ENCODE data around the gene ABI3BP. TPM values are rescaled to one million over a fixed set of nuclear protein-coding genes. Genes with fewer than 3 reads are reported as not detected.

The ABI3BP gene
- total and polyA plus RNA-seq, 4 donors: 5.4 to 49.5 (median 39.3) TPM

GRCh38 chr3:100879195-100879810, 113.9 kb downstream of the ABI3BP start:
- Histone ChIP-seq H3K4me3 (ENCODE audit: low read depth, low read length) (no peak overlapping the region), H3K36me3 (ENCODE audit: control insufficient read depth, insufficient read depth, low read length) (no peaks in the 10 kb centered on the region), H3K9me3 (ENCODE audit: control insufficient read depth, insufficient read depth, low read length) (no peaks in the 10 kb centered on the region), H3K27me3 (ENCODE audit: control insufficient read depth, insufficient read depth, low read length) (no peaks in the 10 kb centered on the region), H3K27ac (ENCODE audit: low read depth, low read length) (no peak overlapping the region), H3K4me1 (ENCODE audit: control insufficient read depth, insufficient read depth, low read length) (peaks cover 3% of the 10 kb centered on the region)
- 40% methylated on average over 2 of the region's 4 CpGs for whole genome bisulfite sequencing (ENCODE audit: insufficient coverage)
- DNase-seq (ENCODE audit: low read depth in 4 of 6, low spot score in 6 of 6): peak in 2 of 6 donors; percentile 20 to 45

GRCh38 chr3:100877286-100877685, 115.9 kb downstream of the ABI3BP start:
- Histone ChIP-seq H3K4me3 (ENCODE audit: low read depth, low read length) (no peak overlapping the region), H3K36me3 (ENCODE audit: control insufficient read depth, insufficient read depth, low read length) (no peaks in the 10 kb centered on the region), H3K27me3 (ENCODE audit: control insufficient read depth, insufficient read depth, low read length) (no peaks in the 10 kb centered on the region), H3K9me3 (ENCODE audit: control insufficient read depth, insufficient read depth, low read length) (no peaks in the 10 kb centered on the region), H3K4me1 (ENCODE audit: control insufficient read depth, insufficient read depth, low read length) (peaks cover 3% of the 10 kb centered on the region), H3K27ac (ENCODE audit: low read depth, low read length) (no peak overlapping the region)
- 94% methylated on average over 1 of the region's 2 CpGs for WGBS (ENCODE audit: insufficient coverage)
- DNase-seq (ENCODE audit: low read depth in 4 of 6, low spot score in 6 of 6): no peak

GRCh38 chr3:100875239-100875638, 118.0 kb downstream of the ABI3BP start:
- H3K27me3 ChIP-seq (ENCODE audit: control insufficient read depth, insufficient read depth, low read length): no peaks in the 10 kb centered on the region
- peak in 3 of 6 donors; percentile 25 to 72 (median 72) for DNase-seq (ENCODE audit: low read depth in 4 of 6, low spot score in 6 of 6)
- peaks cover 3% of the 10 kb centered on the region for H3K4me1 ChIP-seq (ENCODE audit: control insufficient read depth, insufficient read depth, low read length)
- no peaks in the 10 kb centered on the region for H3K9me3 ChIP-seq (ENCODE audit: control insufficient read depth, insufficient read depth, low read length)
- no peak overlapping the region for H3K4me3 ChIP-seq (ENCODE audit: low read depth, low read length)
- WGBS (ENCODE audit: insufficient coverage): 30% methylated on average over 3 of the region's 5 CpGs
- peak overlapping the region; percentile 6 for H3K27ac ChIP-seq (ENCODE audit: low read depth, low read length)
- H3K36me3 ChIP-seq (ENCODE audit: control insufficient read depth, insufficient read depth, low read length): no peaks in the 10 kb centered on the region

- H3K27ac ChIP-seq (ENCODE audit: low read depth, low read length): no peak overlapping the region
- H3K4me3 ChIP-seq (ENCODE audit: low read depth, low read length): no peak overlapping the region
- H3K9me3 ChIP-seq (ENCODE audit: control insufficient read depth, insufficient read depth, low read length): no peaks in the 10 kb centered on the region
- no peaks in the 10 kb centered on the region for H3K4me1 ChIP-seq (ENCODE audit: control insufficient read depth, insufficient read depth, low read length)
- H3K27me3 ChIP-seq (ENCODE audit: control insufficient read depth, insufficient read depth, low read length): no peaks in the 10 kb centered on the region
- WGBS (ENCODE audit: insufficient coverage): no CpG with 5 or more reads among the region's 3 CpGs
- no peak for DNase-seq (ENCODE audit: low read depth in 4 of 6, low spot score in 6 of 6)
- no peaks in the 10 kb centered on the region for H3K36me3 ChIP-seq (ENCODE audit: control insufficient read depth, insufficient read depth, low read length)
Observed at GRCh38 chr3:100873611-100874010, 119.6 kb downstream of the ABI3BP start.

- WGBS (ENCODE audit: insufficient coverage): no CpG with 5 or more reads among the region's 3 CpGs
- no peak overlapping the region for H3K4me3 ChIP-seq (ENCODE audit: low read depth, low read length)
- H3K9me3 ChIP-seq (ENCODE audit: control insufficient read depth, insufficient read depth, low read length): no peaks in the 10 kb centered on the region
- no peaks in the 10 kb centered on the region for H3K4me1 ChIP-seq (ENCODE audit: control insufficient read depth, insufficient read depth, low read length)
- H3K27me3 ChIP-seq (ENCODE audit: control insufficient read depth, insufficient read depth, low read length): no peaks in the 10 kb centered on the region
- no peaks in the 10 kb centered on the region for H3K36me3 ChIP-seq (ENCODE audit: control insufficient read depth, insufficient read depth, low read length)
- H3K27ac ChIP-seq (ENCODE audit: low read depth, low read length): no peak overlapping the region
- no peak for DNase-seq (ENCODE audit: low read depth in 4 of 6, low spot score in 6 of 6)
Observed at GRCh38 chr3:100871306-100871705, 121.9 kb downstream of the ABI3BP start.

- no peak overlapping the region for H3K27ac ChIP-seq (ENCODE audit: low read depth, low read length)
- no peak overlapping the region for H3K4me3 ChIP-seq (ENCODE audit: low read depth, low read length)
- no peaks in the 10 kb centered on the region for H3K27me3 ChIP-seq (ENCODE audit: control insufficient read depth, insufficient read depth, low read length)
- no CpG with 5 or more reads among the region's 2 CpGs for WGBS (ENCODE audit: insufficient coverage)
- H3K9me3 ChIP-seq (ENCODE audit: control insufficient read depth, insufficient read depth, low read length): no peaks in the 10 kb centered on the region
- peak in 3 of 6 donors; percentile 31 to 77 (median 34) for DNase-seq (ENCODE audit: low read depth in 4 of 6, low spot score in 6 of 6)
- H3K4me1 ChIP-seq (ENCODE audit: control insufficient read depth, insufficient read depth, low read length): no peaks in the 10 kb centered on the region
- H3K36me3 ChIP-seq (ENCODE audit: control insufficient read depth, insufficient read depth, low read length): no peaks in the 10 kb centered on the region
Observed at GRCh38 chr3:100869787-100870186, 123.4 kb downstream of the ABI3BP start.

GRCh38 chr3:100868894-100869293, 124.3 kb downstream of the ABI3BP start:
- Histone ChIP-seq H3K27ac (ENCODE audit: low read depth, low read length) (no peak overlapping the region), H3K36me3 (ENCODE audit: control insufficient read depth, insufficient read depth, low read length) (no peaks in the 10 kb centered on the region), H3K4me3 (ENCODE audit: low read depth, low read length) (no peak overlapping the region), H3K9me3 (ENCODE audit: control insufficient read depth, insufficient read depth, low read length) (no peaks in the 10 kb centered on the region), H3K4me1 (ENCODE audit: control insufficient read depth, insufficient read depth, low read length) (no peaks in the 10 kb centered on the region), H3K27me3 (ENCODE audit: control insufficient read depth, insufficient read depth, low read length) (no peaks in the 10 kb centered on the region)
- no peak for DNase-seq (ENCODE audit: low read depth in 4 of 6, low spot score in 6 of 6)
- no CpG with 5 or more reads among the region's 3 CpGs for WGBS (ENCODE audit: insufficient coverage)

- Histone ChIP-seq H3K27me3 (ENCODE audit: control insufficient read depth, insufficient read depth, low read length) (no peaks in the 10 kb centered on the region), H3K4me3 (ENCODE audit: low read depth, low read length) (no peak overlapping the region), H3K27ac (ENCODE audit: low read depth, low read length) (no peak overlapping the region), H3K4me1 (ENCODE audit: control insufficient read depth, insufficient read depth, low read length) (no peaks in the 10 kb centered on the region), H3K9me3 (ENCODE audit: control insufficient read depth, insufficient read depth, low read length) (no peaks in the 10 kb centered on the region), H3K36me3 (ENCODE audit: control insufficient read depth, insufficient read depth, low read length) (no peaks in the 10 kb centered on the region)
- no CpG with 5 or more reads among the region's 1 CpG for WGBS (ENCODE audit: insufficient coverage)
- no peak for DNase-seq (ENCODE audit: low read depth in 4 of 6, low spot score in 6 of 6)
Observed at GRCh38 chr3:100868096-100868495, 125.1 kb downstream of the ABI3BP start.

- peak in 2 of 6 donors; percentile 53 to 61 for DNase-seq (ENCODE audit: low read depth in 4 of 6, low spot score in 6 of 6)
- no peaks in the 10 kb centered on the region for H3K9me3 ChIP-seq (ENCODE audit: control insufficient read depth, insufficient read depth, low read length)
- H3K27ac ChIP-seq (ENCODE audit: low read depth, low read length): no peak overlapping the region
- H3K4me1 ChIP-seq (ENCODE audit: control insufficient read depth, insufficient read depth, low read length): no peaks in the 10 kb centered on the region
- no CpG with 5 or more reads among the region's 1 CpG for WGBS (ENCODE audit: insufficient coverage)
- no peaks in the 10 kb centered on the region for H3K27me3 ChIP-seq (ENCODE audit: control insufficient read depth, insufficient read depth, low read length)
- H3K4me3 ChIP-seq (ENCODE audit: low read depth, low read length): no peak overlapping the region
- H3K36me3 ChIP-seq (ENCODE audit: control insufficient read depth, insufficient read depth, low read length): no peaks in the 10 kb centered on the region
Observed at GRCh38 chr3:100865442-100865841, 127.8 kb downstream of the ABI3BP start.

GRCh38 chr3:100864471-100865250, 128.6 kb downstream of the ABI3BP start:
- H3K9me3 ChIP-seq (ENCODE audit: control insufficient read depth, insufficient read depth, low read length): no peaks in the 10 kb centered on the region
- H3K4me3 ChIP-seq (ENCODE audit: low read depth, low read length): no peak overlapping the region
- 80% methylated on average over 1 of the region's 2 CpGs for WGBS (ENCODE audit: insufficient coverage)
- H3K27me3 ChIP-seq (ENCODE audit: control insufficient read depth, insufficient read depth, low read length): no peaks in the 10 kb centered on the region
- DNase-seq (ENCODE audit: low read depth in 4 of 6, low spot score in 6 of 6): no peak
- H3K4me1 ChIP-seq (ENCODE audit: control insufficient read depth, insufficient read depth, low read length): no peaks in the 10 kb centered on the region
- H3K36me3 ChIP-seq (ENCODE audit: control insufficient read depth, insufficient read depth, low read length): no peaks in the 10 kb centered on the region
- H3K27ac ChIP-seq (ENCODE audit: low read depth, low read length): no peak overlapping the region

Data from spinal cord (tissue), 10 donors.